Muscle of leg (tissue), 11 donors: ENCODE results near the gene FRS2. TPM values are rescaled to one million over a fixed set of nuclear protein-coding genes. Genes with fewer than 3 reads are reported as not detected.
A peak's percentile ranks its signal among the peaks of the same experiment; 100 is the strongest.

Experiments
- DNase-seq: peaks from one replicate; pipeline ENCODE4 v3.0.0; 2013
- H3K27ac ChIP-seq: one replicate; pipeline ENCODE4 v1.5.1; 2013; ENCODE audit warnings: mild to moderate bottlenecking, low read length, control low read depth
- H3K27me3 ChIP-seq: one replicate; pipeline ENCODE4 v1.6.1; 2013; ENCODE audit warnings: low read length; ENCODE audit not compliant: control insufficient read depth, insufficient read depth
- H3K36me3 ChIP-seq: one replicate; pipeline ENCODE4 v1.6.1; 2013; ENCODE audit warnings: low read length; ENCODE audit not compliant: control insufficient read depth, insufficient read depth
- H3K4me1 ChIP-seq: one replicate; pipeline ENCODE4 v1.6.1; 2013; ENCODE audit warnings: low read length; ENCODE audit not compliant: control insufficient read depth, insufficient read depth
- H3K4me3 ChIP-seq: one replicate; pipeline ENCODE4 v1.5.1; 2013; ENCODE audit warnings: low read length, control low read depth
- H3K9me3 ChIP-seq: replicated peaks from 2 replicates; pipeline ENCODE4 v1.6.1; 2013; ENCODE audit warnings: low read depth, low read length; ENCODE audit not compliant: control insufficient read depth
- WGBS: methylation state at CpG from one replicate; pipeline ENCODE4 v1.1.5; 2013; ENCODE audit warnings: missing lambda C conversion rate; ENCODE audit not compliant: insufficient coverage; 5-methylcytosine and 5-hydroxymethylcytosine counted together
- polyA plus RNA-seq, 8 donors: library from polyadenylated mRNA; unstranded; fragments of 120-200 nt; gene quantifications; one replicate each; pipeline versions ENCODE4 v1.2.1 to v1.2.3, GENCODE V29; 2013; ENCODE audit warnings: inconsistent platforms in 1 of 8, low replicate concordance in 1 of 8; ENCODE audit not compliant: insufficient read length in 8 of 8, insufficient read depth in 1 of 8
- total RNA-seq: library from RNA; stranded (reverse); fragments of 120-200 nt; gene quantifications from one replicate; pipeline ENCODE4 v1.2.4, GENCODE V29; 2013

FRS2 gene
- total and polyA plus RNA-seq, 9 donors = 12.9 to 28.8 (median 20.2) TPM

DNA sequence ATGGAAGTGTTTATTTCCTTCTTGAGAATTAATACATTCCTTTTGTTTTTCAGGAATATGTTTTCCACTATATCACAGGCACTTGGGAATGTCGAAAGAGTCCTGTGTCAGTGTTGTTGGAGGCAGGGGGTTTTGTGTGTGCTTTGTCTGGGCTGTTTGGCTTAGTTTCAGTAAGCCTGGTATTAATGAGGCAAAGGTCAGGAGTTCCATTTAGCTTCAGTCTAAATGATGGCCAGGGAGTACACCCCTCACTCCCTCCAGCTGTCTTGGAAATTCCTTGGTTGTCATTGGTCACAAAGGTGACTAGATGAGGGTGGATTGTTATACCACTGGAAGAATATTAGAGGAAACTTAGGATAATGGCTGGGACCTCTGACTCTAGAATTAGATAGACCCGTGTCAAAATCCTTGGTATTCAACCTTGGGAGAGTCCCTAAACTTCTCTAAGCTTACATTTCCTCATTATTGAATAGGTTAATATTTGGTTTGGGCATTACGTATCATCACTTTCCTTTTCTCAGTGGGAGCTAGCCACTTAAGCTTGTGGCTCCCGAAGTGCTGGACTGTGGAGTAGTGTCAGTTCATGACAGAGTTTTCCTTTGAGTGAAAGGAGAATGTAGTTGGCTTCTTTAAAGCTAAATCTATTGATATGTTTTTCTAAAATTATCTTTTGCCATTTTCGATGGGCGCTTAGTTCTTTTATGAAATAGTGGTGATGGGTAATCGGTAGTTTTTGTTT, 5.2 kb downstream of the FRS2 start:
- H3K4me3 ChIP-seq = no peak overlapping the region
- no peaks in the 10 kb centered on the region for H3K27me3 ChIP-seq
- WGBS = no CpG with 5 or more reads among the region's 7 CpGs
- H3K4me1 ChIP-seq = no peaks in the 10 kb centered on the region
- H3K36me3 ChIP-seq = no peaks in the 10 kb centered on the region
- DNase-seq = peak; percentile 76
- H3K9me3 ChIP-seq = no peaks in the 10 kb centered on the region
- H3K27ac ChIP-seq = peak overlapping the region; percentile 39

- no peak overlapping the region for H3K4me3 ChIP-seq
- H3K27ac ChIP-seq = no peak overlapping the region
- peak; percentile 13 for DNase-seq
- no peaks in the 10 kb centered on the region for H3K36me3 ChIP-seq
- H3K9me3 ChIP-seq = no peaks in the 10 kb centered on the region
- no CpG with 5 or more reads among the region's 6 CpGs for WGBS
- H3K27me3 ChIP-seq = no peaks in the 10 kb centered on the region
- H3K4me1 ChIP-seq = no peaks in the 10 kb centered on the region
These were observed 6.3 kb downstream of the FRS2 start for GRCh38 chr12:69476276-69477017.

GRCh38 chr12:69479675-69480074, 9.5 kb downstream of the FRS2 start:
- no CpG with 5 or more reads among the region's 2 CpGs for WGBS
- no peak for DNase-seq
- H3K9me3 ChIP-seq = no peaks in the 10 kb centered on the region
- no peaks in the 10 kb centered on the region for H3K27me3 ChIP-seq
- no peaks in the 10 kb centered on the region for H3K36me3 ChIP-seq
- no peaks in the 10 kb centered on the region for H3K4me1 ChIP-seq
- no peak overlapping the region for H3K27ac ChIP-seq
- no peak overlapping the region for H3K4me3 ChIP-seq

DNA sequence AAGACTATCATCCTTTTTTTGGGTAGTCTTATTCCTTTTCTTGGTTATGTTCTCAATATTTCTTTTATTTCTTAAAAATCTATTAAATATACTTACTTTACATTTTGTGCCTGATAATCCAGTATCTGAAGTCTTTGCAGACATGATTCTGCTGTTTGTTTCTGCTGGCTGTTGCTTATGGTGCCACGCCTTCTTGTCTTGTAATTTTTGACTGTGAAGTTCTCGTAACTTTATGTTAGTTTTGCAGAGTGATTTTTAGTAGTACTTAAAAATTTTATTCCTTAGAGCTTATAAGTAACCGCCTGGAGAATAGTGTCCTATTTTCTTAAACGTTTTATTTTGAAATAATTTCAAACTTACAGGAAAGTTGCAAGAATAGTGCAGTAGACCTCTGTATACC, 10.5 kb downstream of the FRS2 start:
- WGBS = no CpG with 5 or more reads among the region's 4 CpGs
- DNase-seq = no peak
- Histone ChIP-seq H3K4me3 (no peak overlapping the region), H3K9me3 (no peaks in the 10 kb centered on the region), H3K27me3 (no peaks in the 10 kb centered on the region), H3K27ac (no peak overlapping the region), H3K36me3 (no peaks in the 10 kb centered on the region), H3K4me1 (no peaks in the 10 kb centered on the region)

- Histone ChIP-seq H3K27ac (no peak overlapping the region), H3K4me1 (no peaks in the 10 kb centered on the region), H3K9me3 (no peaks in the 10 kb centered on the region), H3K27me3 (no peaks in the 10 kb centered on the region), H3K36me3 (no peaks in the 10 kb centered on the region), H3K4me3 (no peak overlapping the region)
- DNase-seq = no peak
These were observed 10.9 kb downstream of the FRS2 start for GRCh38 chr12:69481133-69481532.

DNA sequence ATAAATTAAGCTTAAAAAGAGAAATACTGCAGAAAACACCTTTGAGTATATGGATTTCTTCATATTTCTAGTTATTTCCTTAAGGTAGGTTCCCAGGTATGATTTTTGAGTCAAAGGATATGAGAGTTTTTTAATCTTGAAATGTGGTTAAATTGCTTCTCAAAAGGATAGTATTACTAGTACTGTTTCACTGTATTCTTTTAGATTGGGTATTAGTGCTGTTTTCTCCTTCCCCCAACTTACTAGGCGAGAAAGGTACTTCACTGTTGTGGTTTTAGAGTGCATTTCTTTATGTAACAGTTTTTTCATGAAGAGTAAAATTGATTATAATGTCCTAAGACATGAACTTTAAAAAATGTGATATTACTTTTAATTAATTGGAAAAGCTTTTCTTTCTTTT, 13.5 kb downstream of the FRS2 start:
- H3K36me3 ChIP-seq = peaks cover 10% of the 10 kb centered on the region
- H3K4me3 ChIP-seq = no peak overlapping the region
- no peaks in the 10 kb centered on the region for H3K27me3 ChIP-seq
- no CpG with 5 or more reads among the region's 1 CpG for WGBS
- DNase-seq = no peak
- H3K9me3 ChIP-seq = peaks cover 14% of the 10 kb centered on the region
- H3K27ac ChIP-seq = no peak overlapping the region
- no peaks in the 10 kb centered on the region for H3K4me1 ChIP-seq

- Histone ChIP-seq H3K4me3 (no peak overlapping the region), H3K4me1 (no peaks in the 10 kb centered on the region), H3K36me3 (peaks cover 10% of the 10 kb centered on the region), H3K27me3 (no peaks in the 10 kb centered on the region), H3K27ac (no peak overlapping the region), H3K9me3 (peaks cover 14% of the 10 kb centered on the region)
- WGBS = no CpG with 5 or more reads among the region's 2 CpGs
- no peak for DNase-seq
These were observed 14.2 kb downstream of the FRS2 start for GRCh38 chr12:69484428-69484827.

GRCh38 chr12:69490920-69491643, 20.9 kb downstream of the FRS2 start:
- Histone ChIP-seq H3K36me3 (peaks cover 13% of the 10 kb centered on the region), H3K27me3 (no peaks in the 10 kb centered on the region), H3K27ac (no peak overlapping the region), H3K4me1 (no peaks in the 10 kb centered on the region), H3K4me3 (no peak overlapping the region), H3K9me3 (peaks cover 14% of the 10 kb centered on the region)
- DNase-seq = no peak
- 98% methylated on average over 9 of the region's 14 CpGs for WGBS

GRCh38 chr12:69492739-69493138, 22.6 kb downstream of the FRS2 start:
- WGBS = no CpG with 5 or more reads among the region's 2 CpGs
- no peak for DNase-seq
- Histone ChIP-seq H3K27me3 (no peaks in the 10 kb centered on the region), H3K4me1 (peaks cover 2% of the 10 kb centered on the region), H3K9me3 (no peaks in the 10 kb centered on the region), H3K27ac (no peak overlapping the region), H3K36me3 (peaks cover 4% of the 10 kb centered on the region), H3K4me3 (no peak overlapping the region)

- no peak overlapping the region for H3K27ac ChIP-seq
- no peak overlapping the region for H3K4me3 ChIP-seq
- DNase-seq = no peak
- H3K4me1 ChIP-seq = peaks cover 2% of the 10 kb centered on the region
- H3K36me3 ChIP-seq = peaks cover 2% of the 10 kb centered on the region
- H3K27me3 ChIP-seq = no peaks in the 10 kb centered on the region
- no CpG with 5 or more reads among the region's 3 CpGs for WGBS
- H3K9me3 ChIP-seq = no peaks in the 10 kb centered on the region
These were observed 24.9 kb downstream of the FRS2 start for GRCh38 chr12:69495071-69495470.
